GM12864 (cell line): ENCODE measurements around the gene PPARA.

Experiments
- DNase-seq: peaks from one replicate; pipeline ENCODE4 v3.0.0-alpha.2; 2011; ENCODE audit warnings: low read depth
- H3K4me3 ChIP-seq: 2 replicates; pipeline ENCODE4 v1.5.1; 2011; ENCODE audit warnings: mild to moderate bottlenecking, low read depth, low read length, control low read depth
- CTCF ChIP-seq: IDR thresholded peaks from 2 replicates; pipeline ENCODE4 v1.5.1; 2011; ENCODE audit warnings: low read depth, mild to moderate bottlenecking, moderate library complexity, low read length, control low read depth, inconsistent platforms; ENCODE audit errors: missing control alignments

PPARA gene

GRCh38 chr22:46105494-46106278, 44.6 kb upstream of the PPARA start:
- no peak for DNase-seq
- TF ChIP-seq CTCF: no peak

GRCh38 chr22:46106279-46107022, 43.9 kb upstream of the PPARA start:
- no peak overlapping the region for H3K4me3 ChIP-seq
- DNase-seq: no peak
- no peak for TF ChIP-seq CTCF

More at GRCh38 chr22:46105494-46106278, 44.6 kb upstream of the PPARA start:
- H3K4me3 ChIP-seq: no peak overlapping the region

- H3K4me3 ChIP-seq: no peak overlapping the region
- TF ChIP-seq CTCF: no peak
- DNase-seq: no peak
These were observed 43.1 kb upstream of the PPARA start for GRCh38 chr22:46107089-46107664.

GRCh38 chr22:46107753-46108563, 42.4 kb upstream of the PPARA start:
- DNase-seq: no peak

GRCh38 chr22:46108564-46109473, 41.5 kb upstream of the PPARA start:
- TF ChIP-seq CTCF: no peak
- no peak for DNase-seq

More at GRCh38 chr22:46107753-46108563, 42.4 kb upstream of the PPARA start:
- H3K4me3 ChIP-seq: no peak overlapping the region
- TF ChIP-seq CTCF: no peak

More at GRCh38 chr22:46108564-46109473, 41.5 kb upstream of the PPARA start:
- no peak overlapping the region for H3K4me3 ChIP-seq
